IMR-90 (cell line): Measurements from ENCODE around the gene GJB3.

Experiments
- POLR2A ChIP-seq: IDR thresholded peaks from 2 replicates; pipeline ENCODE4 v1.6.1; 2012; ENCODE audit warnings: mild to moderate bottlenecking, low read depth, low read length
- TF ChIP-seq, protein P1 (sequence below): conservative IDR thresholded peaks from 2 replicates; pipeline ENCODE4 v1.5.1; 2012; ENCODE audit warnings: mild to moderate bottlenecking, low read depth, low read length, improper control_type of control experiment

DNA sequence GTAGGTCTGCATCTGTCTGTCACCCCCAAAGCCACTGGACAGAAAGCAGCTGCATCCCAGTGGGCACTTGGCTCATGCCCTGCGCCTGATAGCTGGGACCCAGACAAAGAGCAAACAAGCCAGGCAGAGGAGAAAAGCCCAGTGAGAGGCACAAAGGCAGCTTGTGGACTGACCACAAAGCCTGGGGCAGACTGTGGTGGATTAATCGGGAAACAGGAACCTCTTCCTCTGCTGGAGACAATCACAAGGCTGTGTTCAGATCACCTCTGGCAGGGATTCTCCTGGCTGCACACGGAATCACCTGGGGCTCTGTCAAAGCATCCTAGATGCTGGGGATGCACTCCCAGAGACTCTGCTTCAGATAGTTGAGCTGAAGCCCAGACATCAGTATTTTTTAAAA, 41.4 kb upstream of the GJB3 start:
- TF ChIP-seq, protein P1, sequence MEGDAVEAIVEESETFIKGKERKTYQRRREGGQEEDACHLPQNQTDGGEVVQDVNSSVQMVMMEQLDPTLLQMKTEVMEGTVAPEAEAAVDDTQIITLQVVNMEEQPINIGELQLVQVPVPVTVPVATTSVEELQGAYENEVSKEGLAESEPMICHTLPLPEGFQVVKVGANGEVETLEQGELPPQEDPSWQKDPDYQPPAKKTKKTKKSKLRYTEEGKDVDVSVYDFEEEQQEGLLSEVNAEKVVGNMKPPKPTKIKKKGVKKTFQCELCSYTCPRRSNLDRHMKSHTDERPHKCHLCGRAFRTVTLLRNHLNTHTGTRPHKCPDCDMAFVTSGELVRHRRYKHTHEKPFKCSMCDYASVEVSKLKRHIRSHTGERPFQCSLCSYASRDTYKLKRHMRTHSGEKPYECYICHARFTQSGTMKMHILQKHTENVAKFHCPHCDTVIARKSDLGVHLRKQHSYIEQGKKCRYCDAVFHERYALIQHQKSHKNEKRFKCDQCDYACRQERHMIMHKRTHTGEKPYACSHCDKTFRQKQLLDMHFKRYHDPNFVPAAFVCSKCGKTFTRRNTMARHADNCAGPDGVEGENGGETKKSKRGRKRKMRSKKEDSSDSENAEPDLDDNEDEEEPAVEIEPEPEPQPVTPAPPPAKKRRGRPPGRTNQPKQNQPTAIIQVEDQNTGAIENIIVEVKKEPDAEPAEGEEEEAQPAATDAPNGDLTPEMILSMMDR = no peak
- no peak for TF ChIP-seq POLR2A
